ENCODE results near the gene TLR2. TPM values are rescaled to one million over a fixed set of nuclear protein-coding genes. Genes with fewer than 3 reads are reported as not detected.

The TLR2 gene, protein sequence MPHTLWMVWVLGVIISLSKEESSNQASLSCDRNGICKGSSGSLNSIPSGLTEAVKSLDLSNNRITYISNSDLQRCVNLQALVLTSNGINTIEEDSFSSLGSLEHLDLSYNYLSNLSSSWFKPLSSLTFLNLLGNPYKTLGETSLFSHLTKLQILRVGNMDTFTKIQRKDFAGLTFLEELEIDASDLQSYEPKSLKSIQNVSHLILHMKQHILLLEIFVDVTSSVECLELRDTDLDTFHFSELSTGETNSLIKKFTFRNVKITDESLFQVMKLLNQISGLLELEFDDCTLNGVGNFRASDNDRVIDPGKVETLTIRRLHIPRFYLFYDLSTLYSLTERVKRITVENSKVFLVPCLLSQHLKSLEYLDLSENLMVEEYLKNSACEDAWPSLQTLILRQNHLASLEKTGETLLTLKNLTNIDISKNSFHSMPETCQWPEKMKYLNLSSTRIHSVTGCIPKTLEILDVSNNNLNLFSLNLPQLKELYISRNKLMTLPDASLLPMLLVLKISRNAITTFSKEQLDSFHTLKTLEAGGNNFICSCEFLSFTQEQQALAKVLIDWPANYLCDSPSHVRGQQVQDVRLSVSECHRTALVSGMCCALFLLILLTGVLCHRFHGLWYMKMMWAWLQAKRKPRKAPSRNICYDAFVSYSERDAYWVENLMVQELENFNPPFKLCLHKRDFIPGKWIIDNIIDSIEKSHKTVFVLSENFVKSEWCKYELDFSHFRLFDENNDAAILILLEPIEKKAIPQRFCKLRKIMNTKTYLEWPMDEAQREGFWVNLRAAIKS
- 1 to 10 TPM; 1.6 to 4.0 (median 2.9) TPM for polyA plus RNA-seq (ENCODE audit: insufficient read length in 10 of 10)
- long read RNA-seq, donor 1, full-length matches to known transcripts = 1 of 1 reads
- long read RNA-seq, donor 1, partial matches to known transcripts = 0 of 1 reads
- long read RNA-seq, donor 1, other reads (novel, unspliced or antisense) = 0 of 1 reads
- long read RNA-seq, donor 2, full-length matches to known transcripts = 3 of 3 reads
- long read RNA-seq, donor 2, partial matches to known transcripts = 0 of 3 reads
- long read RNA-seq, donor 2, other reads (novel, unspliced or antisense) = 0 of 3 reads
- long read RNA-seq, donor 3 = 0 reads
- long read RNA-seq, donor 4, partial matches to known transcripts = 0 of 2 reads
- long read RNA-seq, donor 4, other reads (novel, unspliced or antisense) = 0 of 2 reads
- long read RNA-seq, donor 5, partial matches to known transcripts = 0 of 1 reads
- long read RNA-seq, donor 5, other reads (novel, unspliced or antisense) = 0 of 1 reads
- long read RNA-seq, donor 6, full-length matches to known transcripts = 1 of 1 reads
- long read RNA-seq, donor 6, partial matches to known transcripts = 0 of 1 reads
- long read RNA-seq, donor 6, other reads (novel, unspliced or antisense) = 0 of 1 reads
- long read RNA-seq, donor 7 = 0 reads
- long read RNA-seq, donor 8 = 0 reads
- long read RNA-seq, donor 9 = 0 reads

DNA sequence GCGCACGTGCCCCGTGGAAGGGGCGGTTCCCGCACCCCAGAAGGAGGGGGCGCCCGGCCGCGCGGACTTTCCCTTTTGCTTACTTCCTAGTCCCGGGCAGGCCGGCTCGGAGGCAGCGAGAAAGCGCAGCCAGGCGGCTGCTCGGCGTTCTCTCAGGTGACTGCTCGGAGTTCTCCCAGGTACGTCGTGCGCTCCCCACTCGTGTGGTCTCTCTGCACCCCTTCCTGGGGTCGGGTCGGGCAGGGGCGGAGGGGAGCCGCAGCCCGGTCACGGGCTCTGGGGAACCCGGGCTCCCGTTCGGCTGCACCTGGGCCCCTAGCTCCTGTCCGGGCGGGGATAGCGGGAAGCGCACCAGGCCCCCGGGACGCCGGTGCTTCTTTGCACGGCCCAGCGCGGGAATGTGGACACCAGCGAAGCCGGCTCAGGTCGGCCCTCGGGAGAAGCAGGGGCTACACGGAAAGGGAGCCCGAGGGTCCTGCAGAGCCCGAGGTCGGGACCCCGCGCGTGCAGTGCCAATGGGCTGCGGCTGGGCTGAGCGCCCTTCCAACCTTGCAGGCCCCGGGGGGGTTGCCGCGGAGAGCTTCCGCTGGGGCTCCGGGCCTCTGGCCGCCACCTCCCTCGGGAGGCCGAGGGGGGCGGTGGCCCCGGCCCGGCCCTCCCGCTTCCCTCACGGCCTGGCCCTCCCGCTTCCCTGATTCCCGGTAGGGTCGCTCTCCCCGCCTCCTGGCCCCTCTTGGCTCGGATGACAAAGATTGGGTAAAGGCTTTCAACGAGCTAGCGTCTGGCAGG is at the start of gene TLR2:
TSS of gene TLR2 (plus strand) at position 99 of the 789 bp plus-strand sequence. CDS start 18,628 bp downstream, outside the sequence.
- peak; percentile 16 to 82 (median 57) for DNase-seq

DNA sequence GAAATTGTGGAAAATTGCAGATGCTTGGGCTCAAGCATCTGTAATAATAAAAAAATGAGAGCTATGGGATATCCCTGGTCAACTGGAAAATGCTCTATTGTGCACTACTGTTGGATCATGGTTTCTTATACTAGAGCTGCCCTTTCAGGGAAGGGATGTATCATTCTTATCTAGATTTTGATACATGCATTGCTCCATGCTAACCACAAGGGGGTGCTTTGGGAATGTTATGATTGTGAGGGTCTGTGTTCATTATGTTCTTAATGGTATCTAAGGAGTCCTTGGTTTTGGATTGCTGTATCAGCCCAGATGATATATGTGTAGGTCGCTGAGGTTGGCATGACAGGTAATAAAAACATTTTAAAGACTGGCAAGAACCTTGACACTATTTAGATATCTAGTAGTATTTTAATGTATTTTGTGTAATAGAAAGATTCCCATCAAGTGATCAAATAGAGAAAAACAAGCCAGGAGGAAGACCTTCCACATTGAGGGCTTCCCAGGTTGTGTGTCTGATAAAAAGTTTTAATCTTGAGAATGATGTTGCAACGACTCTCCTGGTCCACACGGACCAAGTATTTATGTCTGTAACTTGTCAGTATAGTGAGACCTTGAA is 49.2 kb upstream of the TLR2 start:
- DNase-seq = peak in 2 of 3 donors; percentile 15 to 37

DNA sequence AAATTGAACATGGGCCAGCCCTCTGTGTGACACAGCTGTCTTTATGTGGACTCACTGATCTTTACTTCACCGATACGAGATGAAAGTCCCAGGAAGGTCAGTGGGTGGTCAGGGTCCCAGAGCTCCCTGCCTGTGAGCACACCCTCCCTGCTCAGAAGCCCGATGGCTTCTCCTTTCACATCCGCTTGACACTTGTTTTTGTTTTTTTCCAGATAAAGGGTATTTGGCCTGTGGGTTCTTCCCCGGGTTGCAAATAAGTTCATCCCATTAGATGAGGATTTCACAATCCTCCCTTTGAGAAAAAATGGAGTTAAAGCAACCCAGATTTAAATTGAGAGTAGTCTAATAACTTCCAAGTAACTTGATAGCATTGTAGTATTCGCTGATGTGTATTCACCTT is 48.2 kb upstream of the TLR2 start:
- DNase-seq = no peak

DNA sequence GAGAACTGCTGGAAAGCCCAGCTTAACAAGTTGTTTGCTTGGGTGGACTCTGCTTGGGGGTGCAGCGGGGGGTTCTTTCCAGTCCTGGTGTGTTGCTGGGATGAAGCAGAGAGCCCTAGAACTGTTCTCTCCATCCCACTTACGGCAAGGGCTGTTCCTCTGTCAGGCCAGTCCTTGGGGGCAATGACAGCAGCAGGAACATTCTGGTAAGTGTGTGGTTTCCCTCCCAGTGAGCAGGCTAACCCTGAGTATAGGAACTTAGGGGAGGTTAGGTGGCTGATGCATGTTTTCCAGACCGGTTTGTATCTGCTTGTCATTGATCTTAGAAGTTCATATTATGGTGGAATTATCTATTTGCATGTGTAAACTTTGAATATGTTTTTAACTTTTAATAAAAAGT is 46.9 kb upstream of the TLR2 start:
- DNase-seq = no peak

DNA sequence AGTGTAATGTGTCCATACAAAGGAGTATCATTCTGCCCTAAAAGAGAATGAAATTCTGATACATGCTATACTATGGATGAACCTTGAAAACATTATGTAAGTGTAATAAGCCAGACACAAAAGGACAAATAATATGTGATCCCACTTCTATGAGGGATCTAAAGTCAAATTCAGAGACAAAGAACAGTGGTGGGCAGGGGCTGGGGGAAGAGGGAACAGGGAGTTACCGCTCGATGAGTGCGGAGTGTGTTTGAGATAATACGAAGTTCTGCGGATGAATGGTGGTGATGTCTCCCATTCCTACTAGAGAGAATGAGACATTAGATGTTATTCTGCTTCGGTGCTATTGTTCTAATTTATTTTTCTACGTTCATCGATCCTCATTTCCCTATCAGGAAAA is 46.1 kb upstream of the TLR2 start:
- no peak for DNase-seq

DNA sequence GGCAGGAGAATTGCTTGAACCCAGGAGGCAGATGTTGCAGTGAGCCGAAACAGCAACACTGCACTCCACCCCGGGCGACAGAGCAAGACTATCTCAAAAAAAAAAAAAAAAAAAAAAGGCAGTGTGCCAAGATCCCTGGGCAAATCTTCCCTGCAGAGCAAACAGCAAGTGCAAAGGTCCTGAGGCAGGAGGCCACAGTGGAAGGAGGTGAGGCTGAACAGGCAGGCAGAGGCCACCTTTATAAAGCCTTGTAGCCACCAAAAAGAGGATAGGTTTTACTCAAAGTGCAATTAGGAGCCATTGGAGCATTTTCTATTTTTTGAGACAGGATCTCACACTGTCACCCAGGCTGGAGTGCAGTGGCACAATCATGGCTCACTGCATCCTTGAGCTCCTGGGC is 45.1 kb upstream of the TLR2 start:
- no peak for DNase-seq

DNA sequence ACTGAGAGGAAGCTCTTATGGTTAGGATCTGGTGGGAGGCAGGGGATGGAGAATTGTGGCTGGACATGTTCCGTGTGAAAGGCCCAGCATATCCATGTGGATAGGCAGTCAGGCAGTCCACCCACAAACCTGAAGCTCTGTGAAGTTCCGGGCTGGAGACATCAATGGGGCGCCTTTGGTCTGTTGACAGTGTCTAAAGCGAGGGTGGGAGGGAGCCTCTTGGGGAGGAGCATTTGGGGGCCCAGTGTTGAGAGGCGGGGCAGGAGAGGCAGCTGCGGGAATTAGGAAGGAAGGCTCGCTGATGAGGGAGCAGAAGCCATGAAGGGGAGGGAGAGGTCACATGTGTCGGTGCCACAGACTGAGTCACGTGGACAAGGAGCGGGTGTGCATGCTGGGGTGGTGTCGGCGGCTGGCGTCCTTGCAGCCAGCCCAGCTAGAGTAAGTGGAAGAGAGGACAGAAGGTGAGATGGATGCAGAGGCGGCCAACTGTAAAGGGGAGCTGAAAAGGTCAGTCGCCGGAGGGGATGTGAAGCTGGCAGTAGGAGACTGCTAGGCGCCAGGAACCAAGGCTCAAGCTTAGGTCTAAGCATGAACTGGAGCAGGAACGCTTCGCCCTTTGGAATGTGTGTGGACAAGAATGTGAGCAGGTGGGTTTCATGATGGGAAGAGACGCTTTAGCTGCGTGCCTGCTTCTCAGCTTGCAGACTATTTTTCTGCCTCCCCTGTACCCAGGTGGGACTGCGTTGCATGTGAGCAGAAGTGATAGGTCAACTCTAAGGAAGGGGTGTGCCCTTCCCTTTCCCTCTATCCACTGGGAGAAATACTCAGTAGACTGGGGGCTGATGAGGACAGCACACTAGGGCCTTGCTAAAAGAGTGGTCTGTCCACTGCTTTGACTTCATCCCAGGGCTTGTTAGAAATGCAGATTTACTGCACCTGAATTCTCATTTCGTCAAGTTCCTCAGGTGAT is 44.0 kb upstream of the TLR2 start:
- DNase-seq = no peak

DNA sequence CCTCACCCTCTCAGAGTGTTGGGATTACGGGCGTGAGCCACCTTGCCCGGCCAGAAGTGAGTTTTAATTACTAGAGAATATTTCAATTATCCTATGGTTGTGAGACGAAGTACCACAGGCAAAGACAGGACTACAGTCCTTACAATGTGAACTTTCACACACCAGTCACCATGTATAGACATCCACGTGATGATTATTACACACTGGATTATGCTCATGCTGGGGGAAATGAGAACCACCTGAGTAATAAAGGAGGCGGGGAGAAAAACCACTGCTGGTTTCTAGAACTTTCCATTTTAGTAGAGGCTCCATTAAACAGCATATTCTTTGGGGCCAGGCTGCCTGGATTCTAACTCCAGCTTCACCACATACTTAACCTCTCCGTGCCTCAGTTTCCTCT is 42.5 kb upstream of the TLR2 start:
- no peak for DNase-seq

DNA sequence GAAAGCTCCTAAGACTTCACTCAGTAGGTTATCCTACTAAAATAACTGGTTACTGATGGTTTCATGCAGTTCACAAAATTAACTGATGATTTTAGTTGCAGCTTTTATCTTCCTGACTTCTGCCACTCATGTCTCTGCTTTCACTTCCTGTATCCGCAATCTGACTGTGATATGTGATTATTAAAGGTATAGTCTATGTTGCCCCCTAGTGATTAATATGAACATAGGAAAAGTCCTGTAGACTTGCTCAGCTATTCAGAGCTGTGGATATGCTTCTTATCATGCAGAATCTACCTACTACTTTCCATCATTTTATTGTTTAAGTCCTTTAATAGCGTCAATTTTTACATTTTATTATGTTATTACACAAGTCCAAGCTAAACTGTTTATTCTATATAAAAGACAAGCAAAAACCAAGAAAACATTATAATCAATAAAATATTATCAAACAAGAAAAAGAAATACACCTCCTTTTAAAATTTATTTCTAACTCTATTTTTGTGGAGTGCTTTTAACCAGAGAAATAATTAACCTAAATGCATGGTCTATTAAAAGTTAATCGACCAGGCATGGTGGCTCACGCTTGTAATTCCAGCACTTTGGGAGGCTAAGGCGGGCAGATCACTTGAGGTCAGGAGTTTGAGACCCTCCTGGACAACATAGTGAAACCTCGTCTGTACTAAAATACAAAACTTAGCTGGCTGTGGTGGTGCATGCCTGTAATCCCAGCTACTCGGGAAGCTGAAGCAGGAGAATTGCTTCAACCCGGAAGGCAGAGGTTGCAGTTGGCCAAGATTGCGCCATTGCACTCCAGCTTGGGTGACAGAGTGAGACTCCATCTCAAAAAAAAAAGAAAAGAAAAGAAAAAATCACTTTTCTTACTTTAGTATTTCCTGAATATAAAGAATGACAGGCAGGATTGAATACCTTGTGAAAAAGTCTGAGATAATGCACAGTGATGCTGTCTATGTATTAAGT is 40.4 kb upstream of the TLR2 start:
- DNase-seq = peak in 1 of 3 donors; percentile 27

DNA sequence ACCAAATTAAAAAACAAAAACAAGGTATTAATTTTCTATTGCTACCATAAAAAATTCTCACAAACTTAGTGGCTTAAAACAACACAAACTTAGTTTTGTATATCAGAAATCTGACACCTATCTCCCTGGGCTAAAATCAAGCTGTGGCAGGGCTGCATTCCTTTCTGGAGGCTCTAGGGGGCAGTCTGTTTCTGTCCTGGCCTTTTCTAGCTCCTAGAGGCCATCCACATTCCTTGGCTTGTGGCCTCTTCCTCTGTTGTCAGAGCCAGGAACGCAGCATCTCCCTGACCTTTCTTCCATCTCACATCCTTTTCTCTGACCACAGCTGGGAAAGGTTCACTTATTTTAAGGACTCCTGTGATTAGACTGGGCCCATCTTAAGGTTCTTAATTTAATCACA is 38.9 kb upstream of the TLR2 start:
- no peak for DNase-seq

DNA sequence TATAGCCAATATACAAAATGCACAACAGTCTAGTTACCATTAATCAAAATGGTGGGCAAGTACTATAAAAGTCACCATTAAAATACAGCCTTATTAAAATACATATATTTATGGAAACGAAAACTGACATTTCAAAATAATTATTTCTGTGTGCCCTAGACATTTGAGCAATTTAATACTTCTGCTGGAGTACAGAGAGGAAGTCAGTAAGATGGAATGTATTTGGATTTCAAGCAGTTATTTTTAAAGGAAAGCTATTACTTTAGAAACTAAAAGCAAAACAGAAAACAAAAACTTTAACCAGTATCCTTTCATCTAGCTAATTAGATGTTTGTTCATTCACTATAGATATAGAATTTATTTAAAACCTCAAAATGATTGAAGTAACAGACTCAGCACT is 37.8 kb upstream of the TLR2 start:
- no peak for DNase-seq

DNA sequence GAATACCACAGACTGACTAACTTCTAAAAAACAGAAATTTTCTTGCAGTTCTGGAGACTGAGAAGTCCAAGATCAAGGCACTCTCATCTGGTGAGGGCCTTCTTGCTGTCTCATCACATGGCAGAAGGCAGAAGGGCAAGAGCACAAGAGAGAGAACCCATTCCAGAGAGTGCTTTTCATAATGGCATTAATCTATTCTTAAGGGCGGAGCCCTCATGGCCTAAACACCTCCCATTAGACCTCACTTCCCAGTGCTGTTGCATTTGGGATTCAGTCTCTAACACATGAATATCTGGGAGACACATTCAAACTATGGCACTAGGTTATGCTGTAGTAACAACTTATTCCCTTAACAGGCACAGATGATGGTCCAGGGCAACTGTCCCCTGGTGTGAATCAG is 37.1 kb upstream of the TLR2 start:
- DNase-seq = no peak

DNA sequence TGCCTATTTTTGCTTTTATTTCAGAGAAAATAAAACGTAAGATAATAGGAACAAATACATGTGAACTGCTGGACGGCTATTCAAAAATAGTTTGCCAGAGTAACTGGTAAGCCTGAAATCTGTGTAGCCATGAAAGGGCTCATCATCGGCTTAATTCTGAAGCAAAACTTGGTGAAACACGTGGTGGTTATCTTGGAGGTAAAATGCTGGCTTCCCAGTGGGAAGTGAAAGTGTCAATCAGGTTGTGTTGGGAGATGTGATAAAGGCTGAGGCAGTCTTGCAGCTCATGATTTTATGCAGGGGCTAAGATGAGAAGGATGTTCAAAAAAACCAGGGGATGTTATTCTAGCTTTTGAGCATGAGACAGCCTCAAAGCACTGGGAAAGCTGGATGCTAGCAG is 36.1 kb upstream of the TLR2 start:
- DNase-seq = no peak

DNA sequence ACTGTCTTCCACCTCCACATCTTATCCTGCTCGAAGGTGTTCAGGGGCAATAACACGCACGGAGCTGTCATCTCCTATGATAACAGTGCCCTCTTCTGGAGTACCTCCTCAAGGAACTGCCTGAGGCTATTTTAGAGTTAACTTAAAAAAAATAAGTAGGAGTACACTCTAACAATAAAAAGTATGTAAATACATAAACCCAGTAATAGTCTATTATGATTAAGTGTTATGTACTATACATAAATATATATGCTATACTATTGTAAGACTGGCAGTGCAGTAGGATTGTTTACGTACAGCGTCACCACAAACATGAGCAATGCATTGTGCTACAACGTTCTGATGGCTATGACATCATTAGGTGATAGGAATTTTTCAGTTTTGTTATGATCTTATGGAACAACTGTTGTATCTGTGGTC is 34.5 kb upstream of the TLR2 start:
- no peak for DNase-seq

DNA sequence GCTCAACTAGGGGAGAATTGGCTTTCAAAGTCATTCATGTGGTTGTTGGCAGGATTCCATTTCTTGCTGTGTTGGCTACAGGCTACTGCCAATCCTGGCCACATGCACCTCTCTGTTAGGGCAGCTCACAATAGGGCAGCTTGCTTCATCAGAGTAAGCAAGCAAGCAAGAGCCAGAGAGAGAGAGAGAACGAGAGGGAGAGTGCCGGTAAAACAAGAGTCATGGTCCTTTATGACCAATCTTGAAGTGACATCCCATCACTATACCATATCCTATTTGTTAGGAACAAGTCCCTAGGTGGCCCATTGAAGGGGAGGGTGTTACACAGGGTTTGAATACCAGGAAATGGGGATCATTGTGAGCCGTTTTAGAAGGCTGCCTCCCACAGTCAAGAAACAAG is 33.0 kb upstream of the TLR2 start:
- DNase-seq = no peak

DNA sequence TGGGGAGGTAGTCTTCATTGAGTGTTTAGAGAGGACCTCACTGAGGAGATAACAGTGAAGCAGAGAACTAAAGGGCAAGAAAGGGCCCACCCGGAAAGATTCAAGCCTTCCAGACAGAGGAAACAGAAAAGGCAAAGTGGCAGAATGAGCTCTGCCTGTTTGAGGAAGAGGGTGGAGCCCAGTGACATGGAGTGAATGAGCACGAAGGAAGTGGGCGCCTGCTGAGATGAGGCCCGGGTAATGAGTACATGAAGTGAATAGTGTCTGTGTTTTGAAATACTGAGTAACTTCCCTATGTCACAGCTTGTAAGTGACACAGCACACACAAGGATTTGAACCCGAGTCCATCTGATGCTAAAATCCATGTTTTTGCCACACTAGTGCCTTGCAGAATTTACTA is 32.5 kb upstream of the TLR2 start:
- peak in 2 of 3 donors; percentile 20 to 34 for DNase-seq

DNA sequence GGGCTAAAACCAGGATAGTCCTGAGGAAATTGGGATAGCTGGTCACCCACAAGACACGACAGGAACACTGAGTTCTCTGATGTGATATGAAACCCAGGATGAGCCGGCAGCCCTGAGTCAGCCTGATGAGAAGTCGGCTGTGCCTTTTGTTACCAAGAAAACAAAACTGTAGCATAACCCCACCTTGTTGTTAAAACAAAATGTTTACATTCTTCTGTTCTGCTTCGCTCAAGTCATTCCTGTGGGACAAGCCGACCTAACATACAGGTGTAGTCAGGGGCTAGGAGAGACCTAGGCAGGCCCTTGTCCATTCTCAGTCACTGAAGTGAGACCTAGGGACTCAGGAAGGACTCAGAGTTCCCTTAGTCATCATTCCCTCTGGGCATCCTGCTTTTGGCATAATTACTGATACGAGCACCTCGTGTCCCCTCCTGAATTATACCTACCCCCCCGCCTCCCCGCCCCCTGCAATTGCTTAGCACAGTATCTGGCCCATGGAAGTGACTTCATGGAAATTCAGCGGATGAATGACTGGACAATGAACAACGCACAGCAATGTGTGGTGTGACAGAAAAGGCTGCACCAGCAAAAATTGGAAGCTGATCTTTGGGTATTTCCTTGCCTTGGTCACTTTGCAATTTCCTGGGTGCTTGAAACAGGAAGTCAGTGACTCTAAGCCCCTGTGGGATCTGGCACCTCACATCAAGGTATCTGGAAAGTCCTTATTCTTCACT is 31.9 kb upstream of the TLR2 start:
- DNase-seq = peak in 1 of 3 donors; percentile 11
